HG02763 (cell line): ENCODE data around the gene RAB44.
A peak's percentile ranks its signal among the peaks of the same experiment; 100 is the strongest.
"Not testable (repeated sequence)": the region's sequence is repeated elsewhere in the genome, so short reads cannot be mapped to it uniquely, and the experiment has no call there.

ENCODE experiments used
- ATAC-seq: cut with Tn5 transposase; IDR thresholded peaks from one replicate; pipeline ENCODE4 v1.9.1; 2021; ENCODE audit warnings: mild to moderate bottlenecking, moderate library complexity; ENCODE audit not compliant: unreplicated experiment

The RAB44 gene

GRCh38 chr6:36697481-36697903, at the start of gene RAB44:
Gene RAB44, plus strand, starts transcription at chr6:36697826. Its CDS starts 6,410 bp downstream, at chr6:36704236.
- ATAC-seq = no peak

GRCh38 chr6:36649086-36649485, 48.5 kb upstream of the RAB44 start:
- ATAC-seq = no peak

GRCh38 chr6:36649701-36650484, 47.7 kb upstream of the RAB44 start:
- ATAC-seq = no peak

- ATAC-seq = no peak
Measured at GRCh38 chr6:36650848-36651478, 46.7 kb upstream of the RAB44 start.

DNA sequence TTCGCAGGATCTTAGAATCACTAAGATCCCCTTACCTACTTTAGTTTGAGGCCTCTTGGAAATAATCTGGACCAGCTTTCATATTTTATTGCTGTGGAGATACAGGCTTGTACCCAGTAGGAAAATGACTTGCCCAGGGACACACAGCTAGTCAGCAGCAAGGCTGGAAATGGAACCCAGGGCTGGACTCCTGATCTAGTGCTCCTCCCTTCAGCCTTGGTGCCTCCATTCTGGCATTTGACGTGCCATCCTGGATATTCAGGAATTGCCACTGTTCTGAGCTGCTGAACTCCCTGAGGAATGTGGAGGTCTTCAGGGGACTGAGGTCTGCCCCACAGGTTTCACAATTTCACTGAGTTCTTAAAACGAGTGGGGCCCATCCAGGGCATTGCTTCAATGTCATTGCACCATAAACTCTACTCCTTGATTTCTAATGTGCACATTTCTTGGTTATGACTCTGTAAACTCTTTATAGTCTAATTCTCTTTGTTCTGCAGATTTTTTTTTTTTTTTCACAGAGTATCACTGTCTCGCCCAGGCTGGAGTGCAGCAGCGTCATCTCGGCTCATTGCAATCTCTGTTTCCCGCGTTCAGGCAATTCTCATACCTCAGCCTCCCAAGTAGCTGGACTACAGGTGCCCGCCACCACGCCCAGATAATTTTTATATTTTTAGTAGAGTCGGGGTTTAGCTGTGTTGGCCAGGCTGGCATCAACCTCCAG, 45.8 kb upstream of the RAB44 start:
- no peak for ATAC-seq

DNA sequence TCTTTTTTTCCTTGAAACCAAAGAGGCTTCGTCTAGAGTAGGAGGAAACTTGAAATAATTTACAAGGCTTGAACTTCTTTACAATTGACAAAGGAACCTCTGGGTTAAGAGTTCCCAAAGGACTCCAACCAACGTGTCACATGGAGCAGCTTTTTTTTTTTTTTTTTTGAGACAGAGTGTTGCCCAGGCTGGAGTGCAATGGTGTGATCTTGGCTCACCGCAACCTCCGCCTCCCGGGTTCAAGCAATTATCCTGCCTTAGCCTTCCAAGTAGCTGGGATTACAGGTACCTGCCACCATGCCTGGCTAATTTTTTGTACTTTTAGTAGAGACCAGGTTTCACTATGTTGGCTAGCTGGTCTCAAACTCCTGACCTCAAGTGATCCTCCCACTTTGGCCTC, 43.2 kb upstream of the RAB44 start:
- not testable (repeated sequence) for ATAC-seq

GRCh38 chr6:36655085-36655724, 42.4 kb upstream of the RAB44 start:
- no peak for ATAC-seq

DNA sequence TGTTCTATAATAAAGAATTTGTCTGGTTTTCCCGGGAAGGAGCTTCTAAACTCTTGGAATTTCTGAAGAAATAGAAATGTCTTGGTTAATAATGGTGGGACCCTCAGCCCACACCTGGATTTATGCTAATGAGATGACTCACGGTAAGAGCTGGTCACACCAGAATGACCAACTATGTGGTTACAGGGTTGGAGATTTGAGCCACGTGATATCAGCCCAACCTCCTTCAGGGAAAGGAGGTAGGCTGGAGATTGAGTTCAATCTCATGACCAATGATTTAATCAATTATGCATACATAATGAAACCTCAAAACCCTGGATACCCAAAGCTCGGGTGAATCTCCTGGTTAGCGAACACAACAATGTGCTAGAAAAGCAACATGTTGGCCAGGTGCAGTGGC, 41.2 kb upstream of the RAB44 start:
- no peak for ATAC-seq

DNA sequence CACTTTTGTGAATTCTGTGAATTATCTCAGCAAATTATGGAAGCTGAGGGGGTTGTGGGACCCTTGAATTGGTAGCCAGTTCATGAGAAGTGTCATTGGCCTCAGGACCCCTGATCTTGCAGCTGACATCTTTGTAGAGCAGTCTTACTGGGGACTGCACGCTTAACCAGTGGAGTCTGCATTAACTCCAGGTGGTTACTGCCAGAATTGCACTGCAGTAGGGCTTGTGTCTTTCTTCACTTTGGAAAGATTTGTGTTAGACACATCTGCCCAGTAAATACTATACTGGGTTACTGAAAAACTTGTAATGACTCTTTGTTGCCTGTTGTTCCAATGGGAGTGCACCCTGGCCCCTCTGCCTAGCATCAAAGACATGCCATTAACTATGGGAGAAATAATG, 40.4 kb upstream of the RAB44 start:
- ATAC-seq = no peak

- ATAC-seq = no peak
Measured at GRCh38 chr6:36657942-36658544, 39.6 kb upstream of the RAB44 start.

GRCh38 chr6:36659271-36659670, 38.4 kb upstream of the RAB44 start:
- ATAC-seq = no peak

DNA sequence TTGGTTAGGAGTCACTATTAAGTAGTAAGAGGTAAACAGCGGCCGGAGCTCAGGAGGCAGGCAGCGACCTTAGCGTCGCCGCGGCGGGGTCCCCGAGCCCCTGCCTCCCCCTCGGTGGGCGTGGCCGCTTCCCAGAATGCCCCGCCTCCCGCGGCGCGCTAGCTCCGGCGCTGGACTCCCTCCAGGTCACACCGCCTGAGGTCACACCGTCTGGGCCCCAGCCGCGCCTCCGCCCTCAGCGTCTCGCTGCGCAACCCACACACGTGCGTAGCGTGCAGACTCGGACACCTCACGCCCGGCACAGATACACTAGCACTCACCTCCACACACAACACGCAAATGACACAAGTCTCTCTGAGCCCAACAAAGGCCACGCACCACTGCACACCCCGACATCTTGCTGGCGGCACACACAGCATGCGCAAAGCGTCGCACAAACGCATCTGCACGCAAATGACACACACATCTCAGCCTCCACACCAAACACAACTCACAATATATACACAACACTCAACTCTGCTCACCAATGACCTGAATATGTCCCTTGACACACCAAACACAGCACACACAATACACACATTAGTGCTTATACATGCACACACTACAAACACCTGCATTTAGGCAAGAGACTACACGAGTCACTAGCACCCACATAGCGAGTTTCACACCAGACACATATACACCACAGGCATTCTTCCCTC, 36.7 kb upstream of the RAB44 start:
- ATAC-seq = no peak

DNA sequence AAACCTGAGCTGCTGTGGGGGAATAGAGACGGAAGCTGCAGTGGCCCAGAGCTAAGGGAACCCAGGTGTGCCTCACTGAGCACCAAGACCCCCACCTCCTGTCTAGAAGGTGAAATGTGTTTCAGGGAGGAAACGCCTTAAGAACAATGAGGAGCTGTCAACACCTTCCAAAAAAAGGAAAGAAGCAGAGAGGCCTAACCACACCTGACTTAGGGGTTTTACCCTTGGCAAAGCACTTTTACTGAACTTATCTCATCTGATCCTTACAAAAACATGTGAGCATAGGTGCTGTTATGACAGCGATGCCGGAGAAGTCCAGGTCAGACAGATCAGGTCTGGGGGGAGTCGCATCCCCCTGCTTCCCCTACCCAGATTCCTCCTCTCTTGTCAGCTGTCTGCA, 35.2 kb upstream of the RAB44 start:
- no peak for ATAC-seq

DNA sequence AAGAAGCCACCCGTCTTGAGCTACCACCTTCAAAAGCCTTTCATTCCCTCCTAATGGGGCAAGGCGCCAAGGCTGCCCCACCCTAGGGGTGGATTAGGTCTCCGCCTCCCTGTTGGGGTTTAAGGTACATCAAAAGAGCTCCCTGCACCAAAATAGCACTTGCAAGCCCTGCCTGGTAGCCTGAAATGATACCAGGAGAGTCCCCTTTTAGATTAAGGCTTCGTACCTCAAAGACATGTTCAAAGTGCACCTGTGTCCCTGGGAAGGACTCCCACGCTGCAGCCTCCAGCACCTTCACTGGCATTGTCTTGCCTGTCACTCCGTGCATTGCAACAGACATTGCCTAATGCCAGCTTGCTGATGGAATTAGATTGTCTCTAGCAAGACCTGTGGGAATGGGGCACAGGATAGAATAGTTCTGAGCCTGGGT, 34.8 kb upstream of the RAB44 start:
- ATAC-seq = no peak

DNA sequence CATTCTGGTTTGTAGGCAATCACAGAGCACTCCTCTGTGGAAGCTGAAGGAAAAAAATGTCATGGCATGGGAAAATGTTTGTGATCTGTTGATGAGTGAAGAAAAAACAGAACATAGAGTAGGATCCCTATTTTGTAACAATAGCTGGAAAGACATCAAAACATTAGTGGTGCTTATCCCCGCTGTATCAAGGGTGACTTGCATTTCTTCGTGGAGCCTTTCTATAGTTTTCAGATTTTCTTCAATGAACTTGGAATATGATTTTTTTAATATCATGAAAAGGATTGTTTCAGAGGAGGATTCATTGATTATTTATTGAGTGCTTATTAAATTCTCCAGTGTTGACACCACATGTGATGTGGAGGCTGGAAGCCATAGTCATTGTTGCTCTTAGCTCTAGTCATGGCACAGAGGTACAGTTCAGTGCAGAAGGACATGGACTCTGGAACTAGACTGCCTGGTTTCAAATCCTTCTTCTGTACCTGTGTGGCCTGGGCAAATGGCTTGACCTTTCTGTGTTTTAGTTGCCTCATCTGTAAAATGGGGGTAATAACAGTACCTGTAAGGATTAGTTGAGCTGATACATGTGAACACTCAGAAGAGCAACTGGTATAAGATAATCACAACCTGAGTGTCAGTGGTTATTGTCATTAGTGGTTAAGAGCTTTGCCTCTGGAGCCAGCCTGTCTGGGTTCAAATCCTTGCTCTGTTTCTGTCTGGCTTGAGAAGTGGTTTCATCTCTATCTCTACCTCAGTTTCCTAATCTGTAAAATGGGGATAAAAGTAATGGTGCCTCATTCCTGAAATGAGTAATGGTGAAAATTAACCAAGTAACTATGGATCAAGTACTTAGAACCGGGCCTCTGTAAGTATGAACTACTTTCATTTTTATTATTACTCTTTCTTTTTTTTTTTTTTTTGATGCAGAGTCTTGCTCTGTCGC, 33.9 kb upstream of the RAB44 start:
- ATAC-seq = no peak

DNA sequence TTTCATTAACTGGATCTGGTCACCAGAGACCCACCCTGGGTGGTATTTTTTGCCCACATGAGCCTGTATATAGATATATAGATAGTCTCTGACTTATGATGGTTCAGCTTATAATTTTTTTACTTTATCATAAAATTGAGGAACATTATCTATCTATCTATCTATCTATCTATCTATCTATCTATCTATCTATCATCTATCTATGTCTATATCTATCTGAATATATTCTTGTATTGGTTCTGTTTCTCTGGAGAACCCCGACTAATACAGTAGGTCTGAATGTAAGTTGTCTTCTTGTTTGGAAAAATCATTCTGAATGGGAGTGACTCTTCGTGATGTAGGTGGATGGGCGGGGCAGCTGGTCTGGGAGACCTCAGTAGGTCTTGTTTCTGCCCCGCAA, 32.4 kb upstream of the RAB44 start:
- ATAC-seq = no peak

DNA sequence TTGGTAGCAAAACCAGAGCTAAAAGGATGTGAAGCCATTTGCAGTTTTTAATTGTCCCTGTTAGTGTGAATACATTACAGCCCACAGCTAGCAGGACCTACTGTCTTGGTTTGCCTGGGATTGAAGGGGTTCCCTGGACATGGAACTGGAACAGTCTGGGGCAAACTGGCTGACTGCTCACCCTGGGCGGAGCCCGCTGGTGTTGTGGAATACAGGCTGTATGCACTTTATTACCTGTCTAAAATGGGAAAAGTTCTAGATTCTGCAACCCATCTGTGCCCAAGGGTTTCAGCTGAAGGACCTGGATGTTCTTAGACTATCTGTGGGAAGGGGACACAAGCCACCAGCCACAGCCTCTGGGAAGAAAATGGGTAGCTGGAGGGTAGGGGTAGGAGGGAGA, 31.3 kb upstream of the RAB44 start:
- ATAC-seq = no peak

DNA sequence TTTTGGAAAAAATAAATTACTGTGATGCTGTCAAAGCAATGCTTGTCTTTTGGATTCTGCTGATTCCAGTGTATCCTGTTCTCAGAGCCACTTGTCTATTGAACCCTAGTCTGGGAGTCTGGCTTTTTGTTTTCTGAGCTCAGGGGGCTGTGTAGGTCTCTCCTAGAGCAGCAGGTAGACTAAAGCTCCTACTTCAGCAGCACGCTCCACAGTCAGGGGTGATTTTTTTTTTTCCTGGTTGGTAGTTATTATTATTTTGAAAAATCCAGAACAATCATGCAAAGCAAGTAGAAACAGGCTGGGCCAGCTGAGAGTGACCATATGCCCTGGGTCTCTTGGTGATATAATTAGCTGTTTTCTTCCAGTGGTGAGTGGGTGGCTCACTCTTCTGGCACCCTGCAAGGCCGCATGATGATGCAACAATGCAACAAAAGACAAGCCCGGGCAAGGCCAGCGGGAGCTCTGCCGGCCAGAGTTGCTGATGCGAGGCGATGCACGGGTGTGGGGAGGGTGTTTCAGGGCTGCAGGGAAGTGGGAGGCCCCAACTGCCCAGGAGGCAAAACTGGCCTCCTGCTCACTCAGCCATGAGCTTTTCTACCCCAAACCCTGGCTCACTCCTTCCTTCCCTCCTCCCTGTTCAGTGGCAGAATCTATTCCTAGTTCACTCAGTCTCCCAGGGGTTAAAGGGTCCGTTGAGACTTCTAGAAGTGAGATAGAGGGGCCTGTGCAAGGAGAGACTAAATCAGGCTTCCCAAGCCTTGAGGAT, 30.6 kb upstream of the RAB44 start:
- ATAC-seq = peak; percentile 67

GRCh38 chr6:36668591-36668990, 29.0 kb upstream of the RAB44 start:
- ATAC-seq = no peak
